Large intestine (tissue), 3 donors: ENCODE results near the gene ZNF594. TPM values are rescaled to one million over a fixed set of nuclear protein-coding genes. Genes with fewer than 3 reads are reported as not detected.
"Not testable (repeated sequence)": the region's sequence is repeated elsewhere in the genome, so short reads cannot be mapped to it uniquely, and the experiment has no call there.

ENCODE experiments used
- DNase-seq, 2 donors: peaks; one replicate each; pipeline versions ENCODE4 v3.0.0 to v3.0.0-alpha.2; 2013
- H3K27ac ChIP-seq: one replicate; pipeline ENCODE4 v1.5.1; 2013; ENCODE audit warnings: low read length
- H3K27me3 ChIP-seq: 2 replicates; pipeline ENCODE4 v1.6.1; 2013; ENCODE audit warnings: low read length; ENCODE audit not compliant: control insufficient read depth, insufficient read depth
- H3K36me3 ChIP-seq: 2 replicates; pipeline ENCODE4 v1.6.1; 2013; ENCODE audit warnings: low read length; ENCODE audit not compliant: control insufficient read depth, insufficient read depth
- H3K4me1 ChIP-seq: one replicate; pipeline ENCODE4 v1.6.1; 2013; ENCODE audit warnings: low read length; ENCODE audit not compliant: control insufficient read depth, insufficient read depth
- H3K4me3 ChIP-seq: one replicate; pipeline ENCODE4 v1.5.1; 2013; ENCODE audit warnings: low read length
- H3K9me3 ChIP-seq: one replicate; pipeline ENCODE4 v1.6.1; 2013; ENCODE audit warnings: mild to moderate bottlenecking, low read depth, low read length, moderate library complexity; ENCODE audit not compliant: control insufficient read depth
- WGBS: methylation state at CpG from one replicate; pipeline ENCODE4 v1.1.5; 2013; ENCODE audit warnings: low lambda C conversion rate; ENCODE audit not compliant: insufficient coverage; 5-methylcytosine and 5-hydroxymethylcytosine counted together
- polyA plus RNA-seq: library from polyadenylated mRNA; unstranded; fragments of 120-200 nt; gene quantifications from one replicate; pipeline ENCODE4 v1.2.1, GENCODE V29; 2013

Gene ZNF594
- polyA plus RNA-seq, 1 donor: 14.6 TPM

DNA sequence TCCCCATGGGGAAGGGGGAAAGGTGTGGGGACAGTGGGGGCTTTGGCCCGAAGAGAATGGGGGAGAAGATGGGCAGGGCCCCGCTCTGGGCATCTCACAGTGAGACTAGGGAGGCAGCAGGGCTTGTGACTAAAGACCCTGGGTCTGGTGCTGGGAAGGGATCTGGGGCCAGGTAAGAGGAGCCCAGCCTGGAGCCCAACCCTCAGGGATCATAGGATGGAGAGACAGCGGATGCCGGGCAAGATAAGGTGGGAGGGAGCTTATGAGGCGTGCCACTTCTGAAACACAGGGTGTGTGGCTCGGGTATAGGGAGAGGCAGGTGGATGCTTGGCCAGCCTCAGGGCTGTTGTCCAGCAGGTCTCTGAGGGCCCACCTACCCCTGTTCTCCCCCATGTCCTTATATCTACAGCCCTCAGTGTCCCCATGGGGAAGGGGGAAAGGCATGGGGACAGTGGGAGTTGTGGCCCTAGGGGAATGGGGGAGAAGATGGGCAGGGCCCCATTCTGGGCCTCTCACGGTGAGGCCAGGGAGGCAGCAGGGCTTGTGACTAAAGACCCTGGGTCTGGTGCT lies 60.4 kb downstream of the ZNF594 start:
- H3K27ac ChIP-seq: no peak overlapping the region
- DNase-seq: no peak
- H3K9me3 ChIP-seq: no peaks in the 10 kb centered on the region
- WGBS: no CpG with 5 or more reads among the region's 7 CpGs
- H3K4me3 ChIP-seq: no peak overlapping the region
- no peaks in the 10 kb centered on the region for H3K4me1 ChIP-seq
- H3K27me3 ChIP-seq: no peaks in the 10 kb centered on the region
- no peaks in the 10 kb centered on the region for H3K36me3 ChIP-seq

DNA sequence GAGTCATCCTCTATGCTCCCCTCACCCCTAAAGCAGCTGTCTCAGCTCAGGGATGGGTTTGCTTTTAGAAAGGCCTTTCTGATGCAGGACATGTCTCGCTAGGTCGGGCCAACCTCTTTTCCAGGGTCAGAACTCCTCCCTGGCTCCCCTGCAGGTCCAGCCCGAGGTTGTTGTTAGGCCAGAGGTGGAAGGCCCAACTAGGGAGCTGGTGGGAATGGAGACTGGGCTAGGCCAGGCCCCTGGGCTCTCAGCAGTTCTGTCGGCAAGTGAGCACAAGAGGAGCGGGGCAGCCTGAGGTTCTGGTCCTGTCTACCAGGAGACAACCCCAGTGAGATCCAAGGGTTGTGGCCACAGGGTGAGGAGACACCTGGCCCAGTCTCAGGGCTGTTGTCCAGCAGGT lies 61.0 kb downstream of the ZNF594 start:
- DNase-seq: not testable (repeated sequence)
- no CpG with 5 or more reads among the region's 5 CpGs for WGBS

DNA sequence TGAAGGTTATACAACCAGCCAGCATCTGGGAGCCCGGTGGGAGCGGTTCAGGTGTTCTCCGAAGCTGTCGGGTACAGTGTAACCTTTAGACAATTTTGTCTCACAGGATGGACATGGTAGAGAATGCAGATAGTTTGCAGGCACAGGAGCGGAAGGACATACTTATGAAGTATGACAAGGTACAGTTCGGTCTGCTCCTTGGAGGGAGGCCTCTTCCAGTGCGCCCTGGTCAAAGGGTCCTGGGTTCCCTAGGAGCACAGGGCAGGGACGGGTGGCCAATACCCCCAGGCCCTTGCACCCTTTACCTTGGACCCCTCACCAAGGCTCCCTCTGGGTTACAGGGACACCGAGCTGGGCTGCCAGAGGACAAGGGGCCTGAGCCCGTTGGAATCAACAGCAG lies 61.4 kb downstream of the ZNF594 start:
- not testable (repeated sequence) for H3K27ac ChIP-seq, H3K4me1 ChIP-seq, H3K36me3 ChIP-seq, DNase-seq, H3K9me3 ChIP-seq, H3K27me3 ChIP-seq, H3K4me3 ChIP-seq
- no CpG with 5 or more reads among the region's 10 CpGs for WGBS

More for the DNA sequence above, 61.0 kb downstream of the ZNF594 start:
- not testable (repeated sequence) for H3K9me3 ChIP-seq, H3K4me1 ChIP-seq, H3K27me3 ChIP-seq, H3K36me3 ChIP-seq, H3K27ac ChIP-seq, H3K4me3 ChIP-seq

DNA sequence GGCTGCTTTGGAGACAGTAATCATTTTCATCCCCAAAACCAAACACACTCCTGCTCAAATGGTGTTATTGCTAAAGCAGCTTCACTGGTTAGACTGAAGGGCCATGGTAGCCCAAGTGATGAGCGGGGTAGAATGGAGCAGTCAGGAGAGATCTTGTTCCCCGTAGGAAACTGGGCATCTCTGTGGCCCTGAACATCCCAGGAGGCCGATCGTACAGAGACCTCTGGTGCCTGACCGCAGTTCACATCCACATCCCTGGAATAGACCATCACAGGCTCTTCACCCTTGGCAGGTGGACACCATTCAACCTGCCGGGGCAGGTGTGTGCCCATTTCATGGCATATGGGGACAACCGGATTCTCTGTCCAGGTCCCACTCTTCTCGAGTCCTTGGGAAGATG lies 61.9 kb downstream of the ZNF594 start:
- not testable (repeated sequence) for H3K9me3 ChIP-seq, H3K27me3 ChIP-seq, DNase-seq, H3K4me1 ChIP-seq, H3K27ac ChIP-seq, H3K4me3 ChIP-seq, H3K36me3 ChIP-seq
- WGBS: no CpG with 5 or more reads among the region's 8 CpGs

Other genes with a start within 250 kb of the ZNF594 start
- gene PFN1, start 243.3 kb downstream of the ZNF594 start, polyA plus RNA-seq: 557 TPM
- gene ENO3, start 240.7 kb downstream of the ZNF594 start, polyA plus RNA-seq: 31.4 TPM
- gene SPAG7, start 224.1 kb downstream of the ZNF594 start, polyA plus RNA-seq: 82.0 TPM
- gene CAMTA2, start 204.2 kb downstream of the ZNF594 start, polyA plus RNA-seq: 35.6 TPM
- 4.6 TPM for gene INCA1, start 194.3 kb downstream of the ZNF594 start, polyA plus RNA-seq
- gene KIF1C, start 193.9 kb downstream of the ZNF594 start, polyA plus RNA-seq: 69.2 TPM
- 3.2 TPM for gene SLC52A1, start 156.4 kb downstream of the ZNF594 start, polyA plus RNA-seq
- 9.9 TPM for gene ZFP3, start 113.4 kb downstream of the ZNF594 start, polyA plus RNA-seq
- gene ZNF232, start 80.0 kb downstream of the ZNF594 start, polyA plus RNA-seq: 11.1 TPM
- gene USP6, start 75.8 kb downstream of the ZNF594 start, polyA plus RNA-seq: 0.54 TPM
- 4.1 TPM for gene SCIMP, start 43.0 kb upstream of the ZNF594 start, polyA plus RNA-seq
- gene RABEP1, start 90.4 kb upstream of the ZNF594 start, polyA plus RNA-seq: 42.5 TPM
- 55.3 TPM for gene NUP88, start 227.8 kb upstream of the ZNF594 start, polyA plus RNA-seq
- gene RPAIN, start 228.3 kb upstream of the ZNF594 start, polyA plus RNA-seq: 62.4 TPM
- 140 TPM for gene C1QBP, start 247.3 kb upstream of the ZNF594 start, polyA plus RNA-seq